Central memory CD4-positive, alpha-beta T cell (primary cell): ENCODE results near the gene CLDN1.
"Not testable (repeated sequence)": the region's sequence is repeated elsewhere in the genome, so short reads cannot be mapped to it uniquely, and the experiment has no call there.

Experiments
- DNase-seq: peaks from one replicate; pipeline ENCODE4 v3.0.0; 2022

CLDN1 gene

GRCh38 chr3:190289989-190290388 lies 32.3 kb downstream of the CLDN1 start:
- DNase-seq, result no peak

- DNase-seq, result no peak
These were observed 33.4 kb downstream of the CLDN1 start for GRCh38 chr3:190288836-190289235.

GRCh38 chr3:190286014-190286413 lies 36.2 kb downstream of the CLDN1 start:
- DNase-seq, result no peak

GRCh38 chr3:190281308-190282051 lies 40.8 kb downstream of the CLDN1 start:
- no peak for DNase-seq

GRCh38 chr3:190279690-190280089 lies 42.6 kb downstream of the CLDN1 start:
- DNase-seq, result no peak

- no peak for DNase-seq
These were observed 49.5 kb downstream of the CLDN1 start for GRCh38 chr3:190272747-190273146.

- DNase-seq, result no peak
These were observed 53.1 kb downstream of the CLDN1 start for GRCh38 chr3:190269101-190269500.

- not testable (repeated sequence) for DNase-seq
These were observed 54.8 kb downstream of the CLDN1 start for GRCh38 chr3:190267464-190267863.

GRCh38 chr3:190266913-190267290 lies 55.3 kb downstream of the CLDN1 start:
- DNase-seq, result no peak

GRCh38 chr3:190266265-190266912 lies 55.9 kb downstream of the CLDN1 start:
- DNase-seq, result no peak

- DNase-seq, result no peak
These were observed 56.5 kb downstream of the CLDN1 start for GRCh38 chr3:190265796-190266195.

- DNase-seq, result no peak
These were observed 57.1 kb downstream of the CLDN1 start for GRCh38 chr3:190265126-190265525.

- no peak for DNase-seq
These were observed 60.5 kb downstream of the CLDN1 start for GRCh38 chr3:190261740-190262139.

- no peak for DNase-seq
These were observed 61.2 kb downstream of the CLDN1 start for GRCh38 chr3:190261015-190261414.

- DNase-seq, result no peak
These were observed 61.9 kb downstream of the CLDN1 start for GRCh38 chr3:190260301-190260700.

GRCh38 chr3:190258634-190259033 lies 63.6 kb downstream of the CLDN1 start:
- no peak for DNase-seq
